Keratinocyte (primary cell): ENCODE measurements around the gene PTCRA.
"Not testable (repeated sequence)": the region's sequence is repeated elsewhere in the genome, so short reads cannot be mapped to it uniquely, and the experiment has no call there.

ENCODE experiments used
- EZH2 ChIP-seq: IDR thresholded peaks from one replicate; pipeline ENCODE4 v1.6.1; 2012; ENCODE audit warnings: inconsistent platforms, mild to moderate bottlenecking, low read length, moderate library complexity
- TF ChIP-seq, protein P1 (sequence below), 3 experiments: IDR thresholded peaks in 1 of 3; conservative IDR thresholded peaks in 1 of 3; optimal IDR thresholded peaks in 1 of 3; 2 replicates in 2 of 3; 3 replicates in 1 of 3; pipeline versions ENCODE3 to v1.5.1; 2011; ENCODE audit warnings: low read length in 3 of 3, mild to moderate bottlenecking in 3 of 3, moderate library complexity in 2 of 3, control low read depth in 1 of 3, inconsistent platforms in 1 of 3; ENCODE audit not compliant: insufficient read depth in 2 of 3; ENCODE audit errors: extremely low read depth in 1 of 3

DNA sequence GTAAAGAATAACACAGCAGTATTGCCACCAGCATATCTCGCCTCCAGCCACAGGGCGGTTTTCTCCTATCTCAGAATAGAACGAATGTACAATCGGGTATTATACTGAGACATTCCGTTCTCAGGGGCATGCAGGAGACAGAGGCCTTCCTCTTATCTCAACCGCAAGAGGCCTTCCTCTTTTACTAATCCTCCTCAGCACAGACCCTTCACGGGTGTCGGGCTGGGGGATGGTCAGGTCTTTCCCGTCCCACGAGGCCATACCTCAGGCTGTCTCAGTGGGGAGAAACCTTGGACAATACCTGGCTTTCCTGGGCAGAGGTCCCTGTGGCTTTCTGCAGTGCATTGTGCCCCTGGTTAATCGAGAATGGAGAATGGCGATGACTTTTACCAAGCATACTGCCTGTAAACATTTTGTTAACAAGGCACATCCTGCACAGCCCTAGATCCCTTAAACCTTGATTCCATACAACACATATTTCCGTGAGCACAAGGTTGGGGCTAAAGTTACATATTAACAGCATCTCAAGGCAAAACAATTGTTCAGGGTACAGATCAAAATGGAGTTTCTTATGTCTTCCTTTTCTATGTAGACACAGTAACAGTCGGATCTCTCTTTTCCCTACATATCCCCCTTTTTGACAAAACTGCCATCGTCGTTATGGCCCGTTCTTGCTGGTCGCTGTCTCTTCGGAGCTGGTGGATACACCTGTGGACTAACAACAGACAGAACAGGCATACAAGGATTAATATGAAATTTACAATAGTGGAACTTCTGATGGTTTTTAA lies 21.6 kb upstream of the PTCRA start:
- TF ChIP-seq, protein P1, sequence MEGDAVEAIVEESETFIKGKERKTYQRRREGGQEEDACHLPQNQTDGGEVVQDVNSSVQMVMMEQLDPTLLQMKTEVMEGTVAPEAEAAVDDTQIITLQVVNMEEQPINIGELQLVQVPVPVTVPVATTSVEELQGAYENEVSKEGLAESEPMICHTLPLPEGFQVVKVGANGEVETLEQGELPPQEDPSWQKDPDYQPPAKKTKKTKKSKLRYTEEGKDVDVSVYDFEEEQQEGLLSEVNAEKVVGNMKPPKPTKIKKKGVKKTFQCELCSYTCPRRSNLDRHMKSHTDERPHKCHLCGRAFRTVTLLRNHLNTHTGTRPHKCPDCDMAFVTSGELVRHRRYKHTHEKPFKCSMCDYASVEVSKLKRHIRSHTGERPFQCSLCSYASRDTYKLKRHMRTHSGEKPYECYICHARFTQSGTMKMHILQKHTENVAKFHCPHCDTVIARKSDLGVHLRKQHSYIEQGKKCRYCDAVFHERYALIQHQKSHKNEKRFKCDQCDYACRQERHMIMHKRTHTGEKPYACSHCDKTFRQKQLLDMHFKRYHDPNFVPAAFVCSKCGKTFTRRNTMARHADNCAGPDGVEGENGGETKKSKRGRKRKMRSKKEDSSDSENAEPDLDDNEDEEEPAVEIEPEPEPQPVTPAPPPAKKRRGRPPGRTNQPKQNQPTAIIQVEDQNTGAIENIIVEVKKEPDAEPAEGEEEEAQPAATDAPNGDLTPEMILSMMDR (optimal IDR thresholded peaks at IDR 0.05 in 1 of 3, IDR thresholded peaks at IDR 0.05 in 1 of 3, conservative IDR thresholded peaks at IDR 0.05 in 1 of 3; ENCODE audit: extremely low read depth in 1 of 3, insufficient read depth in 2 of 3, low read length in 3 of 3): not testable (repeated sequence)
- TF ChIP-seq EZH2: not testable (repeated sequence)
